K562 treated with DMSO at 1 percent for 48 hours (cell line): Measurements from ENCODE around the gene ELP5. TPM values are rescaled to one million over a fixed set of nuclear protein-coding genes. Genes with fewer than 3 reads are reported as not detected.

ENCODE experiments used
- total RNA-seq: library from RNA; unstranded; fragments of 300-600 nt; gene quantifications from 2 replicates; pipeline ENCODE4 v1.2.3, GENCODE V29; 2022; ENCODE audit warnings: low replicate concordance; ENCODE audit errors: extremely low read depth

Gene ELP5
- not detected in 2 replicates for total RNA-seq

GRCh38 chr17:7252176-7253043 lies at the start of gene ELP5:
Gene ELP5 (plus strand): TSS chr17:7252215. CDS start chr17:7252551, 336 bp downstream.

GRCh38 chr17:7219812-7220592 lies 32.0 kb upstream of the ELP5 start, which contains the start of the genes ACADVL and DLG4:
Gene ACADVL (plus strand): TSS chr17:7219938. CDS start chr17:7219985, 47 bp downstream.
Gene DLG4 (minus strand): TSS chr17:7219836.

GRCh38 chr17:7234083-7234951 lies 17.7 kb upstream of the ELP5 start, which contains the start of gene DVL2:
Gene DVL2 (minus strand): TSS chr17:7234517. CDS start chr17:7234262, 255 bp downstream.

GRCh38 chr17:7239091-7240027 lies 12.7 kb upstream of the ELP5 start, which contains the start of gene PHF23:
Gene PHF23 (minus strand): TSS chr17:7239457. CDS start chr17:7239279, 178 bp downstream.

GRCh38 chr17:7241783-7242716 lies 10.0 kb upstream of the ELP5 start, which contains the start of gene GABARAP:
Gene GABARAP (minus strand): TSS chr17:7242449. CDS start chr17:7242330, 119 bp downstream.

GRCh38 chr17:7251661-7252175 lies 297 bp upstream of the ELP5 start, which contains the start of gene CTDNEP1:
Gene CTDNEP1 (minus strand): TSS chr17:7251734. CDS start chr17:7251296, 438 bp downstream.

GRCh38 chr17:7262192-7262934 lies 10.3 kb downstream of the ELP5 start, which contains the start of gene CLDN7:
Gene CLDN7 (minus strand): TSS chr17:7262478. CDS start chr17:7262043, 435 bp downstream.

GRCh38 chr17:7281074-7281952 lies 29.3 kb downstream of the ELP5 start, which contains the start of gene SLC2A4:
Gene SLC2A4 (plus strand): TSS chr17:7281718. CDS start chr17:7281935, 217 bp downstream.

GRCh38 chr17:7294614-7295153 lies 42.7 kb downstream of the ELP5 start, which contains the start of gene YBX2:
Gene YBX2 (minus strand): TSS chr17:7294639. CDS start chr17:7294500, 139 bp downstream.

GRCh38 chr17:7306911-7307685 lies 55.1 kb downstream of the ELP5 start, which contains the start of gene EIF5A:
Gene EIF5A (plus strand): TSS chr17:7307628. CDS start chr17:7309636, 2,008 bp downstream.

Other genes with a start within 250 kb of the ELP5 start
- not detected in 2 replicates for gene RNASEK, start 239.6 kb upstream of the ELP5 start, total RNA-seq
- gene BCL6B, start 229.2 kb upstream of the ELP5 start, total RNA-seq: not detected in 2 replicates
- gene SLC16A13, start 216.2 kb upstream of the ELP5 start, total RNA-seq: not detected in 2 replicates
- gene SLC16A11, start 208.1 kb upstream of the ELP5 start, total RNA-seq: not detected in 2 replicates
- not detected in 2 replicates for gene CLEC10A, start 172.0 kb upstream of the ELP5 start, total RNA-seq
- not detected in 2 replicates for gene ASGR2, start 137.4 kb upstream of the ELP5 start, total RNA-seq
- gene ASGR1, start 72.8 kb upstream of the ELP5 start, total RNA-seq: not detected in 2 replicates
- gene DLG4, start 32.4 kb upstream of the ELP5 start, total RNA-seq: not detected in 2 replicates
- 648 TPM in 1 of 2 replicates, not detected in the other for gene ACADVL, start 32.3 kb upstream of the ELP5 start, total RNA-seq
- gene DVL2, start 17.7 kb upstream of the ELP5 start, total RNA-seq: not detected in 2 replicates
- not detected in 2 replicates for gene PHF23, start 12.8 kb upstream of the ELP5 start, total RNA-seq
- not detected in 2 replicates for gene GABARAP, start 9.8 kb upstream of the ELP5 start, total RNA-seq
- gene CTDNEP1, start 481 bp upstream of the ELP5 start, total RNA-seq: not detected in 2 replicates
- gene CLDN7, start 10.3 kb downstream of the ELP5 start, total RNA-seq: not detected in 2 replicates
- not detected in 2 replicates for gene SLC2A4, start 29.5 kb downstream of the ELP5 start, total RNA-seq
- not detected in 2 replicates for gene YBX2, start 42.4 kb downstream of the ELP5 start, total RNA-seq
- gene EIF5A, start 55.4 kb downstream of the ELP5 start, total RNA-seq: 875 TPM in 1 of 2 replicates, not detected in the other
- not detected in 2 replicates for gene GPS2, start 63.1 kb downstream of the ELP5 start, total RNA-seq
- not detected in 2 replicates for gene NEURL4, start 77.1 kb downstream of the ELP5 start, total RNA-seq
- gene ACAP1, start 84.3 kb downstream of the ELP5 start, total RNA-seq: not detected in 2 replicates
- gene KCTD11, start 99.9 kb downstream of the ELP5 start, total RNA-seq: not detected in 2 replicates
- gene TMEM95, start 102.9 kb downstream of the ELP5 start, total RNA-seq: not detected in 2 replicates
- gene TNK1, start 128.9 kb downstream of the ELP5 start, total RNA-seq: not detected in 2 replicates
- gene PLSCR3, start 142.3 kb downstream of the ELP5 start, total RNA-seq: not detected in 2 replicates
- not detected in 2 replicates for gene TMEM256, start 151.9 kb downstream of the ELP5 start, total RNA-seq
- not detected in 2 replicates for gene NLGN2, start 155.6 kb downstream of the ELP5 start, total RNA-seq
- not detected in 2 replicates for gene SPEM1, start 168.1 kb downstream of the ELP5 start, total RNA-seq
- not detected in 2 replicates for gene SPEM2, start 173.4 kb downstream of the ELP5 start, total RNA-seq
- gene SPEM3, start 176.6 kb downstream of the ELP5 start, total RNA-seq: not detected in 2 replicates
- gene TMEM102, start 183.2 kb downstream of the ELP5 start, total RNA-seq: not detected in 2 replicates
- not detected in 2 replicates for gene FGF11, start 187.3 kb downstream of the ELP5 start, total RNA-seq
- gene CHRNB1, start 192.8 kb downstream of the ELP5 start, total RNA-seq: not detected in 2 replicates
- not detected in 2 replicates for gene ZBTB4, start 227.4 kb downstream of the ELP5 start, total RNA-seq
- gene SLC35G6, start 229.2 kb downstream of the ELP5 start, total RNA-seq: not detected in 2 replicates
- 83.6 TPM in 1 of 2 replicates, not detected in the other for gene POLR2A, start 232.2 kb downstream of the ELP5 start, total RNA-seq